HepG2 (cell line): ENCODE results near the gene AURKA. TPM values are rescaled to one million over a fixed set of nuclear protein-coding genes. Genes with fewer than 3 reads are reported as not detected.

Experiments
- ATAC-seq: fragments of 200-7000 bp; cut with Tn5 transposase; 3 replicates; pipeline ENCODE4 v1.9.1; 2020; ENCODE audit warnings: mild to moderate bottlenecking, moderate library complexity
- BruUV-seq: library from RNA; stranded (reverse); fragments of 400-500 nt; replicated peaks from 2 replicates; lab custom pipeline; 2021; lab: Mats Ljungman, UMichigan
- CTCF ChIA-PET: fragments of 300-600 bp; formaldehyde crosslinking; extraction: SDS; loops from one replicate; lab custom pipeline; 2021; ENCODE audit warnings: low total read pairs, inconsistent platforms, low intra/inter-chr PET ratio; lab: Yijun Ruan, JAX
- POLR2A ChIA-PET: fragments of 350-600 bp; sonication (Branson Sonifier 250); formaldehyde crosslinking; loops from one replicate; lab custom pipeline; 2020; ENCODE audit warnings: antibody characterized with exemption, inconsistent platforms; lab: Yijun Ruan, JAX
- DNase-seq: peaks from one replicate; pipeline ENCODE4 v3.0.0-alpha.2; 2015; ENCODE audit warnings: low spot score
- FAIRE-seq: peaks from 3 replicates; lab custom pipeline; 2011; peaks lifted over from hg19 to GRCh38; lab: Jason Lieb, UNC
- H2AFZ ChIP-seq: one replicate; pipeline ENCODE4 v1.6.1; 2011; ENCODE audit warnings: low read length, inconsistent platforms
- H3K27ac ChIP-seq: fragments of 300-600 bp; 3 replicates; pipeline ENCODE4 v1.8.0; 2011; ENCODE audit warnings: mixed run types, mild to moderate bottlenecking, mixed read lengths, low read length, inconsistent platforms; ENCODE audit not compliant: insufficient read depth; ENCODE audit errors: extremely low read length
- H3K27me3 ChIP-seq, 2 experiments: fragments of 200-600 bp in 1 of 2; 2 replicates in 1 of 2; 3 replicates in 1 of 2; pipeline versions ENCODE4 v1.6.0 to v1.8.0; 2011; ENCODE audit warnings: low read length in 2 of 2, mild to moderate bottlenecking in 2 of 2, moderate library complexity in 2 of 2, inconsistent platforms in 1 of 2; ENCODE audit not compliant: insufficient read depth in 2 of 2, control insufficient read depth in 1 of 2
- H3K36me3 ChIP-seq, 2 experiments: fragments of 200-600 bp in 1 of 2; replicated peaks in 1 of 2; 2 replicates in 1 of 2; 3 replicates in 1 of 2; pipeline versions ENCODE4 v1.5.1 to v1.8.0; 2011; ENCODE audit warnings: low read length in 2 of 2, inconsistent platforms in 1 of 2; ENCODE audit not compliant: insufficient read depth in 2 of 2, control insufficient read depth in 1 of 2
- H3K4me1 ChIP-seq: 2 replicates; pipeline ENCODE4 v1.5.1; 2012; ENCODE audit warnings: low read length, inconsistent platforms; ENCODE audit not compliant: insufficient read depth
- H3K4me2 ChIP-seq: 2 replicates; pipeline ENCODE4 v1.6.0; 2011; ENCODE audit warnings: low read depth, low read length, inconsistent platforms
- H3K4me3 ChIP-seq, 3 experiments: fragments of 200-600 bp in 1 of 3; sonication (generic), shearing (Covaris generic) in 1 of 3; replicated peaks in 1 of 3; 2 replicates each; pipeline ENCODE4 v1.5.1; 2011 to 2016; ENCODE audit warnings: low read length in 3 of 3, inconsistent platforms in 2 of 3, low read depth in 2 of 3, mild to moderate bottlenecking in 2 of 3, control low read depth in 1 of 3, mixed read lengths in 1 of 3; ENCODE audit not compliant: insufficient read depth in 1 of 3
- H3K79me2 ChIP-seq: one replicate; pipeline ENCODE4 v1.6.1; 2011; ENCODE audit warnings: low read length, inconsistent platforms; ENCODE audit not compliant: insufficient read depth
- H3K9ac ChIP-seq: 2 replicates; pipeline ENCODE4 v1.6.0; 2011; ENCODE audit warnings: mild to moderate bottlenecking, low read depth, low read length, inconsistent platforms; ENCODE audit not compliant: insufficient read depth
- H3K9me3 ChIP-seq: 2 replicates; pipeline ENCODE4 v1.5.1; 2012; ENCODE audit warnings: mild to moderate bottlenecking, low read length
- H4K20me1 ChIP-seq: 2 replicates; pipeline ENCODE4 v1.6.0; 2011; ENCODE audit warnings: inconsistent platforms, mild to moderate bottlenecking, low read length, moderate library complexity; ENCODE audit not compliant: insufficient read depth
- KLF16 ChIP-seq, 2 experiments: sonication (generic) in 1 of 2; formaldehyde crosslinking in 1 of 2; IDR thresholded peaks; 2 replicates each; pipeline versions ENCODE4 v1.6.1 to v1.8.0; 2016 to 2023; ENCODE audit warnings: missing genetic modification reagents in 2 of 2, missing compliant biosample characterization in 1 of 2
- TEAD3 ChIP-seq: optimal IDR thresholded peaks from 2 replicates; pipeline ENCODE3; 2016; ENCODE audit warnings: borderline replicate concordance
- ZBTB33 ChIP-seq: sonication (generic); formaldehyde crosslinking; IDR thresholded peaks from 2 replicates; pipeline ENCODE4 v1.4.0; 2020; ENCODE audit warnings: missing genetic modification reagents
- ZNF143 ChIP-seq: sonication (generic); formaldehyde crosslinking; IDR thresholded peaks from 2 replicates; pipeline ENCODE4 v1.4.0; 2020; ENCODE audit warnings: missing genetic modification reagents
- ZNF18 ChIP-seq: sonication (generic); formaldehyde crosslinking; IDR thresholded peaks from 2 replicates; pipeline ENCODE4 v1.8.0; 2022; ENCODE audit warnings: mild to moderate bottlenecking, missing genetic modification reagents; ENCODE audit not compliant: insufficient replicate concordance
- WGBS: methylation state at CpG from one replicate; pipeline ENCODE4 v1.1.6; 2017; ENCODE audit warnings: low lambda C conversion rate; 5-methylcytosine and 5-hydroxymethylcytosine counted together
- in situ Hi-C: cut with HindIII; loops from 2 replicates; pipeline ENCODE4 v1.10.0; 2017; ENCODE audit warnings: low pct_unique_long_range_greater_than_20kb; ENCODE audit not compliant: extremely low pct_ligation_motif_present
- intact Hi-C: fragments of 100-400 bp; cut with micrococcal nuclease; formaldehyde crosslinking; loops from one replicate; pipeline ENCODE4 v1.10.0; 2022; ENCODE audit not compliant: unreplicated experiment
- polyA plus RNA-seq, 8 experiments: library from polyadenylated mRNA; depleted of rRNA in 3 of 8; stranded (reverse) in 7 of 8; unstranded in 1 of 8; fragments of >200 nt; fragmentation: Illumina TruSeq in 4 of 8; extraction: Trizol in 4 of 8; gene quantifications; 2 replicates each; pipeline versions ENCODE4 v1.2.1 to v1.2.3, GENCODE V29; 2011 to 2016; ENCODE audit warnings: low read depth in 4 of 8, missing spikeins in 1 of 8, mixed read lengths in 1 of 8; ENCODE audit not compliant: insufficient read depth in 1 of 8
- total RNA-seq, 5 experiments: library from RNA; depleted of rRNA; stranded (reverse); fragments of >200 nt; fragmentation: Illumina TruSeq; extraction: Trizol; gene quantifications; 2 replicates each; pipeline ENCODE4 v1.2.3, GENCODE V29; 2016; ENCODE audit warnings: low read depth in 1 of 5

Gene AURKA
- total and polyA plus RNA-seq, 2 of the 13 experiments (the other 11 are each of a cell fraction or from before 2014, with no cell fraction given): 96.4 to 224 TPM

- POLR2A ChIA-PET: interaction anchor here (1.6 to 4.1 kb wide), 3 partner anchors 17 to 35 kb away, joined by 3 to 91 read pairs (median 50); partner anchors contain the start of genes CASS4 and FAM210B
- peaks cover 0 to 4% of the 10 kb centered on the region in 2 experiments; a peak in 1 of 5 replicates for H3K27me3 ChIP-seq
- ATAC-seq (no peak), DNase-seq (no peak), FAIRE-seq (no peak)
- H3K4me3 ChIP-seq: peak overlapping the region; percentile 92 to 94 (median 93)
- peaks cover 60% of the 10 kb centered on the region for H3K79me2 ChIP-seq
- CTCF ChIA-PET: no interaction called here
- intact Hi-C loops (loop anchor here (2.0 kb wide), 2 partner anchors 31 to 75 kb away; partner anchors contain the start of gene RTF2), in situ Hi-C loops (no loop called here)
- peaks cover 38% of the 10 kb centered on the region for H3K4me1 ChIP-seq
- TF ChIP-seq TEAD3 (CRISPR knock-in tag) (peak; percentile 31), ZNF143 (CRISPR knock-in tag) (no peak), ZNF18 (CRISPR knock-in tag) (peak; percentile 37), KLF16 (CRISPR knock-in tag; IDR thresholded peaks at IDR 0.05) (no peak), ZBTB33 (peak; percentile 51; the same call in 1 of the 2 replicates)
- WGBS: 62% methylated on average over 8 of the region's 8 CpGs
- H3K27ac ChIP-seq: peak overlapping the region; percentile 88
- no peaks in the 10 kb centered on the region for H3K9me3 ChIP-seq
- BruUV-seq: no TSS peak
- peak overlapping the region; percentile 94 for H3K4me2 ChIP-seq
- H3K9ac ChIP-seq: peak overlapping the region; percentile 93
- H2AFZ ChIP-seq: no peak overlapping the region
- no peaks in the 10 kb centered on the region for H4K20me1 ChIP-seq
- peaks cover 21 to 47% of the 10 kb centered on the region in 2 experiments for H3K36me3 ChIP-seq
These were observed 1.6 kb upstream of the AURKA start for GRCh38 chr20:56393653-56394052.
